ENCODE measurements around the gene GYG2.

DNA sequence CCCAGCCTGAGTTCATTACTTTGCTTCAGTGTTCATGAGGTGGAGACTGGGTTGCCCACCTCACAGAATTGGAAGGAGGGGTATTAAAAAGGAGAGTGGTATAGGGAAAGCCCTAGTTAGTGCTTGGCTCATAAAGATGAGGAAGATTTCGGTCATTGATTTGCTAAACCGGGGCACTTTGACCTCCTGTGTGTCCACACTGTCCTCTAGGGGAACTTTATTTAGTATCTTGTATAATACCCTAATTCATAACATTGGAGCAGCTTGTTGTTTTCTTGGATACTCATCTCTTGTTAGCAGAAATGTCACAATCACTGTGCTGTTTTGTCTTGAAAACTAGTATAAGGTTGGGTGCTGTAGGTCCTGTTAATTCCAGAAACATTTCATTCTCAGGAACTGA, 49.8 kb downstream of the GYG2 start:
- TF ChIP-seq, protein P1, sequence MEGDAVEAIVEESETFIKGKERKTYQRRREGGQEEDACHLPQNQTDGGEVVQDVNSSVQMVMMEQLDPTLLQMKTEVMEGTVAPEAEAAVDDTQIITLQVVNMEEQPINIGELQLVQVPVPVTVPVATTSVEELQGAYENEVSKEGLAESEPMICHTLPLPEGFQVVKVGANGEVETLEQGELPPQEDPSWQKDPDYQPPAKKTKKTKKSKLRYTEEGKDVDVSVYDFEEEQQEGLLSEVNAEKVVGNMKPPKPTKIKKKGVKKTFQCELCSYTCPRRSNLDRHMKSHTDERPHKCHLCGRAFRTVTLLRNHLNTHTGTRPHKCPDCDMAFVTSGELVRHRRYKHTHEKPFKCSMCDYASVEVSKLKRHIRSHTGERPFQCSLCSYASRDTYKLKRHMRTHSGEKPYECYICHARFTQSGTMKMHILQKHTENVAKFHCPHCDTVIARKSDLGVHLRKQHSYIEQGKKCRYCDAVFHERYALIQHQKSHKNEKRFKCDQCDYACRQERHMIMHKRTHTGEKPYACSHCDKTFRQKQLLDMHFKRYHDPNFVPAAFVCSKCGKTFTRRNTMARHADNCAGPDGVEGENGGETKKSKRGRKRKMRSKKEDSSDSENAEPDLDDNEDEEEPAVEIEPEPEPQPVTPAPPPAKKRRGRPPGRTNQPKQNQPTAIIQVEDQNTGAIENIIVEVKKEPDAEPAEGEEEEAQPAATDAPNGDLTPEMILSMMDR (IDR thresholded peaks at IDR 0.05; ENCODE audit: low read length) = no peak
- no peak for TF ChIP-seq EZH2 (IDR thresholded peaks at IDR 0.05; ENCODE audit: borderline replicate concordance, low read length)

Data from OCI-LY1 (cell line).